Natural killer cell (primary cell): ENCODE results near the gene TIMM8B. TPM values are rescaled to one million over a fixed set of nuclear protein-coding genes. Genes with fewer than 3 reads are reported as not detected.

Experiments
- ATAC-seq, 3 donors: fragments of 150-1000 bp in 2 of 3; fragments of 200-7000 bp in 1 of 3; cut with Tn5 transposase; 1 replicate in 1 of 3; 2 replicates in 2 of 3; pipeline ENCODE4 v1.10.0; 2021; ENCODE audit warnings: mild to moderate bottlenecking in 2 of 3, moderate library complexity in 2 of 3
- DNase-seq, 2 donors: peaks; one replicate each; pipeline versions ENCODE4 v3.0.0 to v3.0.0-alpha.2; 2013 to 2021; ENCODE audit warnings: mixed read lengths in 1 of 2
- H3K27ac ChIP-seq: one replicate; pipeline ENCODE4 v1.5.1; 2013; ENCODE audit warnings: mild to moderate bottlenecking, low read length
- H3K27me3 ChIP-seq: one replicate; pipeline ENCODE4 v1.6.1; 2013; ENCODE audit warnings: low read length; ENCODE audit not compliant: control insufficient read depth, insufficient read depth
- H3K36me3 ChIP-seq: one replicate; pipeline ENCODE4 v1.6.1; 2013; ENCODE audit warnings: low read length; ENCODE audit not compliant: control insufficient read depth, insufficient read depth
- H3K4me1 ChIP-seq: one replicate; pipeline ENCODE4 v1.6.1; 2013; ENCODE audit warnings: low read length; ENCODE audit not compliant: control insufficient read depth, insufficient read depth
- H3K4me3 ChIP-seq: one replicate; pipeline ENCODE4 v1.5.1; 2013; ENCODE audit warnings: low read length
- H3K9me3 ChIP-seq: one replicate; pipeline ENCODE4 v1.6.1; 2013; ENCODE audit warnings: low read length; ENCODE audit not compliant: control insufficient read depth, insufficient read depth
- H3K27ac Mint-ChIP-seq, 2 donors: one replicate each; pipeline ENCODE4 v1.8.0; 2022; ENCODE audit warnings: mild to moderate bottlenecking in 2 of 2, mixed read lengths in 2 of 2, moderate library complexity in 1 of 2
- H3K27me3 Mint-ChIP-seq, 2 donors: one replicate each; pipeline ENCODE4 v1.8.0; 2022; ENCODE audit warnings: low read depth in 2 of 2, mixed read lengths in 2 of 2
- H3K36me3 Mint-ChIP-seq: one replicate; pipeline ENCODE4 v1.8.0; 2022; ENCODE audit warnings: mixed read lengths
- H3K4me1 Mint-ChIP-seq, 2 donors: one replicate each; pipeline ENCODE4 v1.8.0; 2022; ENCODE audit warnings: mixed read lengths in 2 of 2
- H3K4me3 Mint-ChIP-seq: one replicate; pipeline ENCODE4 v1.8.0; 2022; ENCODE audit warnings: mild to moderate bottlenecking, moderate library complexity, mixed read lengths
- H3K9me3 Mint-ChIP-seq, 2 donors: one replicate each; pipeline ENCODE4 v1.8.0; 2022; ENCODE audit warnings: mixed read lengths in 2 of 2
- CTCF ChIP-seq: fragments of 200-600 bp; IDR thresholded peaks from one replicate; pipeline ENCODE4 v1.8.0; 2022; ENCODE audit warnings: antibody characterized with exemption
- WGBS: methylation state at CpG from one replicate; pipeline ENCODE4 v1.1.7; 2013; ENCODE audit warnings: missing lambda C conversion rate; ENCODE audit not compliant: insufficient coverage; 5-methylcytosine and 5-hydroxymethylcytosine counted together
- intact Hi-C: fragments of 100-400 bp; cut with micrococcal nuclease; formaldehyde crosslinking; loops from one replicate; pipeline ENCODE4 v1.14.2; 2022
- total RNA-seq, 4 donors: library from RNA; stranded (reverse); fragments of 120-200 nt in 1 of 4; gene quantifications; one replicate each; pipeline versions ENCODE4 v1.2.3 to v1.2.4, GENCODE V29; 2013 to 2022

Gene TIMM8B
- total RNA-seq, 3 donors from 2014 or later (not counting 1 experiment from before 2014, with no cell fraction given): 14.6 to 17.8 (median 17.0) TPM

GRCh38 chr11:112087212-112087611, 656 bp upstream of the TIMM8B start:
- TF ChIP-seq CTCF: no peak
- H3K27me3 Mint-ChIP-seq: no peaks in the 10 kb centered on the region
- peak overlapping the region; percentile 100 for H3K4me3 Mint-ChIP-seq
- peak overlapping the region; percentile 97 to 99 for H3K27ac Mint-ChIP-seq
- peaks cover 14% of the 10 kb centered on the region for H3K4me1 ChIP-seq
- H3K4me3 ChIP-seq: peak overlapping the region; percentile 72
- H3K36me3 Mint-ChIP-seq: peaks cover 23% of the 10 kb centered on the region
- ATAC-seq (no peak), DNase-seq (no peak)
- H3K27me3 ChIP-seq: no peaks in the 10 kb centered on the region
- intact Hi-C loops: loop anchor here (2.0 kb wide), 1 partner anchor 160 kb away; no protein-coding TSS in a partner anchor
- no peaks in the 10 kb centered on the region for H3K9me3 ChIP-seq
- H3K4me1 Mint-ChIP-seq: peaks cover 46% of the 10 kb centered on the region in 2 donors
- no peaks in the 10 kb centered on the region for H3K9me3 Mint-ChIP-seq
- whole genome bisulfite sequencing: 27% methylated on average over 10 of the region's 10 CpGs
- H3K36me3 ChIP-seq: peaks cover 56% of the 10 kb centered on the region
- H3K27ac ChIP-seq: peak overlapping the region; percentile 69

- intact Hi-C loops: loop anchor here (1.0 to 2.0 kb wide), 3 partner anchors 12 to 207 kb away; partner anchors contain the start of genes CFAP68, FDXACB1, NKAPD1 and PIH1D2
- peak overlapping the region; percentile 100 for H3K4me3 Mint-ChIP-seq
- peaks cover 51% of the 10 kb centered on the region for H3K36me3 ChIP-seq
- H3K9me3 Mint-ChIP-seq: no peaks in the 10 kb centered on the region
- H3K36me3 Mint-ChIP-seq: peaks cover 23% of the 10 kb centered on the region
- peaks cover 14% of the 10 kb centered on the region for H3K4me1 ChIP-seq
- no peak overlapping the region for H3K27ac ChIP-seq
- no peaks in the 10 kb centered on the region for H3K9me3 ChIP-seq
- H3K27ac Mint-ChIP-seq: peak overlapping the region; percentile 97 to 99
- H3K4me3 ChIP-seq: peak overlapping the region; percentile 72
- H3K27me3 ChIP-seq: no peaks in the 10 kb centered on the region
- no peaks in the 10 kb centered on the region for H3K27me3 Mint-ChIP-seq
- 5% methylated on average over 18 of the region's 19 CpGs for WGBS
- no peak for TF ChIP-seq CTCF
- peak; percentile 16 to 42 (median 22) for ATAC-seq
- peak in 1 of 2 donors; percentile 19 for DNase-seq
- H3K4me1 Mint-ChIP-seq: peaks cover 46% of the 10 kb centered on the region in 2 donors
Measured at GRCh38 chr11:112085822-112086421, 634 bp downstream of the TIMM8B start.

- peaks cover 54% of the 10 kb centered on the region for H3K36me3 ChIP-seq
- WGBS: 69% methylated on average over 4 of the region's 4 CpGs
- Mint-ChIP-seq H3K9me3 (no peaks in the 10 kb centered on the region), H3K27me3 (no peaks in the 10 kb centered on the region), H3K36me3 (peaks cover 11% of the 10 kb centered on the region), H3K4me3 (no peak overlapping the region), H3K4me1 (peaks cover 26 to 27% of the 10 kb centered on the region in 2 donors), H3K27ac (peak overlapping the region; percentile 16 to 27)
- no peak for TF ChIP-seq CTCF
- no peaks in the 10 kb centered on the region for H3K27me3 ChIP-seq
- no peak overlapping the region for H3K4me3 ChIP-seq
- ATAC-seq: no peak
- intact Hi-C loops: no loop called here
- H3K27ac ChIP-seq: no peak overlapping the region
- no peak for DNase-seq
- H3K4me1 ChIP-seq: peaks cover 12% of the 10 kb centered on the region
- H3K9me3 ChIP-seq: no peaks in the 10 kb centered on the region
Measured at GRCh38 chr11:112082729-112083128, 3.8 kb downstream of the TIMM8B start.
